ENCODE data around the gene TYW5. TPM values are rescaled to one million over a fixed set of nuclear protein-coding genes. Genes with fewer than 3 reads are reported as not detected.

The TYW5 gene
- total RNA-seq, 1 donor from 2014 or later: 13.4 TPM

Other genes with a start within 250 kb of the TYW5 start
- 0.71 and 1.0 TPM in 2 replicates for gene FTCDNL1, start 104.3 kb downstream of the TYW5 start, total RNA-seq
- gene C2orf69, start 44.2 kb downstream of the TYW5 start, total RNA-seq: 15.9 and 16.4 TPM in 2 replicates
- 19.6 and 21.3 TPM in 2 replicates for gene MAIP1, start 91 bp upstream of the TYW5 start, total RNA-seq